K562 (cell line): ENCODE data around the gene C6orf89. TPM values are rescaled to one million over a fixed set of nuclear protein-coding genes. Genes with fewer than 3 reads are reported as not detected.
A peak's percentile ranks its signal among the peaks of the same experiment; 100 is the strongest.

Experiments used
- CCAR2 ChIP-seq: fragments of 200-400 bp; formaldehyde crosslinking; IDR thresholded peaks from 2 replicates; pipeline ENCODE4 v1.6.1; 2017; ENCODE audit warnings: mild to moderate bottlenecking, low read depth, low read length
- LARP7 ChIP-seq: fragments of 450-650 bp; IDR thresholded peaks from 2 replicates; pipeline ENCODE4 v1.6.1; 2016
- REST ChIP-seq, 2 experiments: fragments of 450-650 bp; formaldehyde crosslinking in 1 of 2; IDR thresholded peaks; 2 replicates each; pipeline versions ENCODE4 v1.4.0 to v1.6.1; 2014 to 2020; ENCODE audit warnings: mild to moderate bottlenecking in 2 of 2, borderline replicate concordance in 1 of 2, low read depth in 1 of 2
- SFPQ ChIP-seq: fragments of 200-400 bp; formaldehyde crosslinking; IDR thresholded peaks from 2 replicates; pipeline ENCODE4 v1.6.1; 2017; ENCODE audit warnings: mild to moderate bottlenecking, low read depth, low read length, moderate library complexity
- STAG1 ChIP-seq: sonication (generic); formaldehyde crosslinking; IDR thresholded peaks from 2 replicates; pipeline ENCODE4 v1.5.0; 2020; ENCODE audit warnings: missing genetic modification reagents, borderline replicate concordance
- ZNF146 ChIP-seq: IDR thresholded peaks from one replicate; pipeline ENCODE4 v1.6.1; 2018; ENCODE audit warnings: missing compliant biosample characterization; ENCODE audit not compliant: unreplicated experiment
- ZNF282 ChIP-seq: sonication (generic); formaldehyde crosslinking; IDR thresholded peaks from 2 replicates; pipeline ENCODE4 v1.8.1; 2023; ENCODE audit warnings: missing genetic modification reagents
- ZNF717 ChIP-seq: fragments of 250-450 bp; sonication (Bioruptor Pico); IDR thresholded peaks from 2 replicates; pipeline ENCODE4 v1.5.0; 2021
- polyA plus RNA-seq, 8 experiments: library from polyadenylated mRNA; depleted of rRNA in 4 of 8; stranded (reverse) in 5 of 8; unstranded in 3 of 8; fragments of >200 nt; fragmentation: Nextera tagmentation in 2 of 8; fragmentation: Illumina TruSeq in 1 of 8; extraction: Ambion mirVana in 2 of 8; extraction: Trizol in 1 of 8; gene quantifications; 2 replicates each; pipeline versions ENCODE4 v1.2.1 to v1.2.3, GENCODE V29; 2011 to 2014; ENCODE audit warnings: inconsistent platforms in 1 of 8, missing spikeins in 1 of 8
- total RNA-seq, 7 experiments: library from RNA; depleted of rRNA in 6 of 7; stranded (reverse); fragments of >200 nt in 6 of 7; fragmentation: Illumina TruSeq in 2 of 7; extraction: Trizol in 2 of 7; gene quantifications; 2 replicates each; pipeline versions ENCODE4 v1.2.1 to v1.2.3, GENCODE V29; 2011 to 2021; ENCODE audit warnings: low replicate concordance in 1 of 7

C6orf89 gene
- total and polyA plus RNA-seq, 9 of the 15 experiments (the other 6 are each of a cell fraction or from before 2014, with no cell fraction given) = 35.2 to 111 (median 58.5) TPM

- TF ChIP-seq REST (IDR thresholded peaks at IDR 0.05; ENCODE audit: borderline replicate concordance) (no peak), REST (CRISPR knock-in tag; IDR thresholded peaks at IDR 0.05; ENCODE audit: low read depth) (no peak), CCAR2 (no peak), ZNF146 (CRISPR knock-in tag) (no peak), ZNF717 (no peak), ZNF282 (CRISPR knock-in tag) (peak; percentile 60; the same call in 1 of the 2 replicates), LARP7 (no peak), SFPQ (no peak), STAG1 (CRISPR knock-in tag) (0 out of 2 replicates have a peak, but pooled peaks have one; percentile 8)
Observed at GRCh38 chr6:36958775-36959554, 73.2 kb downstream of the C6orf89 start (continued).
